GM18505 (cell line): ENCODE measurements around the gene CAND1.

Experiments
- ATAC-seq: cut with Tn5 transposase; IDR thresholded peaks from one replicate; pipeline ENCODE4 v1.9.1; 2021; ENCODE audit not compliant: unreplicated experiment
- POLR2A ChIP-seq: IDR thresholded peaks from 4 replicates; pipeline ENCODE4 v1.6.1; 2011; ENCODE audit warnings: borderline replicate concordance; ENCODE audit not compliant: insufficient read depth, insufficient read length; ENCODE audit errors: extremely low read depth

Gene CAND1

GRCh38 chr12:67302162-67302561 lies 33.0 kb downstream of the CAND1 start:
- no peak for ATAC-seq
- TF ChIP-seq POLR2A: no peak

GRCh38 chr12:67305544-67305943 lies 36.4 kb downstream of the CAND1 start:
- no peak for ATAC-seq
- no peak for TF ChIP-seq POLR2A

GRCh38 chr12:67306712-67307111 lies 37.6 kb downstream of the CAND1 start:
- TF ChIP-seq POLR2A: no peak
- no peak for ATAC-seq

GRCh38 chr12:67315661-67316060 lies 46.5 kb downstream of the CAND1 start:
- TF ChIP-seq POLR2A: no peak
- no peak for ATAC-seq

- no peak for ATAC-seq
- TF ChIP-seq POLR2A: no peak
Observed at GRCh38 chr12:67318786-67319185, 49.6 kb downstream of the CAND1 start.

GRCh38 chr12:67319936-67320335 lies 50.8 kb downstream of the CAND1 start:
- no peak for ATAC-seq
- no peak for TF ChIP-seq POLR2A

- no peak for ATAC-seq
- TF ChIP-seq POLR2A: no peak
Observed at GRCh38 chr12:67320614-67321295, 51.6 kb downstream of the CAND1 start.

GRCh38 chr12:67322580-67322979 lies 53.4 kb downstream of the CAND1 start:
- TF ChIP-seq POLR2A: peak; percentile 17
- no peak for ATAC-seq

GRCh38 chr12:67323007-67323406 lies 53.8 kb downstream of the CAND1 start:
- TF ChIP-seq POLR2A: no peak
- no peak for ATAC-seq

- no peak for ATAC-seq
- TF ChIP-seq POLR2A: no peak
Observed at GRCh38 chr12:67326637-67327036, 57.5 kb downstream of the CAND1 start.

GRCh38 chr12:67327466-67327865 lies 58.3 kb downstream of the CAND1 start:
- ATAC-seq: no peak
- no peak for TF ChIP-seq POLR2A

GRCh38 chr12:67331123-67331522 lies 62.0 kb downstream of the CAND1 start:
- no peak for ATAC-seq
- no peak for TF ChIP-seq POLR2A

- no peak for ATAC-seq
- TF ChIP-seq POLR2A: no peak
Observed at GRCh38 chr12:67331828-67332227, 62.7 kb downstream of the CAND1 start.

- TF ChIP-seq POLR2A: no peak
- ATAC-seq: no peak
Observed at GRCh38 chr12:67333649-67334048, 64.5 kb downstream of the CAND1 start.

- no peak for TF ChIP-seq POLR2A
- no peak for ATAC-seq
Observed at GRCh38 chr12:67338426-67338825, 69.3 kb downstream of the CAND1 start.
